Lower leg skin (tissue), 3 donors: Measurements from ENCODE around the gene AXL.

Source experiments
- POLR2A ChIP-seq, 2 donors: fragments of 450-650 bp; IDR thresholded peaks; one replicate each; pipeline ENCODE4 v1.6.1; 2016 to 2017; ENCODE audit warnings: antibody characterized with exemption in 2 of 2, mild to moderate bottlenecking in 1 of 2, moderate library complexity in 1 of 2
- TF ChIP-seq, protein P1 (sequence below), 3 donors: fragments of 450-650 bp; IDR thresholded peaks; one replicate each; pipeline ENCODE4 v1.5.1; 2016; ENCODE audit warnings: antibody characterized with exemption in 3 of 3, mild to moderate bottlenecking in 3 of 3, moderate library complexity in 2 of 3

DNA sequence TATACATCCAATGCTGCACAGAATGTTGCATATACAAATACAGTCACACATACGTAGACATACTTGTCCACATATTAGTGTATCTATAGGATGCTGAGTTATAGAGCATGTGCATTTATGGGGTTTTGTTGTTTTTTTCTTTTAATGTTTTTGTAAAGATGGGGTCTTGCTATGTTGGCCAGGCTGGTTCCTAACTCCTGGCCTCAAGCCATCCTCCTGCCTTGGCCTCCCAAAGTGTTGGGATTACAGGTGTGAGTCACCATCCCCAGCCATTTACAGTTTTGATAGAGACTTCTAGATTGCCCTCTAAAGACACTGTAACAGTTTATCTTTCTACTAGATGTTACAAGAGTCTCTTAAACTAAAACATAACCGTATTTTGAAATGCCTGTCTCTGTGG lies 59.5 kb downstream of the AXL start:
- TF ChIP-seq, protein P1, sequence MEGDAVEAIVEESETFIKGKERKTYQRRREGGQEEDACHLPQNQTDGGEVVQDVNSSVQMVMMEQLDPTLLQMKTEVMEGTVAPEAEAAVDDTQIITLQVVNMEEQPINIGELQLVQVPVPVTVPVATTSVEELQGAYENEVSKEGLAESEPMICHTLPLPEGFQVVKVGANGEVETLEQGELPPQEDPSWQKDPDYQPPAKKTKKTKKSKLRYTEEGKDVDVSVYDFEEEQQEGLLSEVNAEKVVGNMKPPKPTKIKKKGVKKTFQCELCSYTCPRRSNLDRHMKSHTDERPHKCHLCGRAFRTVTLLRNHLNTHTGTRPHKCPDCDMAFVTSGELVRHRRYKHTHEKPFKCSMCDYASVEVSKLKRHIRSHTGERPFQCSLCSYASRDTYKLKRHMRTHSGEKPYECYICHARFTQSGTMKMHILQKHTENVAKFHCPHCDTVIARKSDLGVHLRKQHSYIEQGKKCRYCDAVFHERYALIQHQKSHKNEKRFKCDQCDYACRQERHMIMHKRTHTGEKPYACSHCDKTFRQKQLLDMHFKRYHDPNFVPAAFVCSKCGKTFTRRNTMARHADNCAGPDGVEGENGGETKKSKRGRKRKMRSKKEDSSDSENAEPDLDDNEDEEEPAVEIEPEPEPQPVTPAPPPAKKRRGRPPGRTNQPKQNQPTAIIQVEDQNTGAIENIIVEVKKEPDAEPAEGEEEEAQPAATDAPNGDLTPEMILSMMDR (IDR thresholded peaks at IDR 0.05) = no peak
- TF ChIP-seq POLR2A (IDR thresholded peaks at IDR 0.05) = no peak
